Osteoblast (primary cell): ENCODE data around the gene DOC2B. TPM values are rescaled to one million over a fixed set of nuclear protein-coding genes. Genes with fewer than 3 reads are reported as not detected.

ENCODE experiments used
- DNase-seq: peaks from one replicate; pipeline ENCODE4 v3.0.0; 2011; ENCODE audit warnings: low spot score, mixed read lengths; ENCODE audit not compliant: insufficient read length; ENCODE audit errors: missing footprints
- H2AFZ ChIP-seq: 2 replicates; pipeline ENCODE4 v1.6.0; 2011; ENCODE audit warnings: mild to moderate bottlenecking, low read length
- H3K27ac ChIP-seq: 2 replicates; pipeline ENCODE4 v1.5.1; 2011; ENCODE audit warnings: mild to moderate bottlenecking, low read depth, low read length, moderate library complexity
- H3K27me3 ChIP-seq: 2 replicates; pipeline ENCODE4 v1.6.0; 2012; ENCODE audit warnings: mild to moderate bottlenecking, control low read depth, inconsistent platforms, low read length, moderate library complexity; ENCODE audit not compliant: insufficient read depth
- H3K36me3 ChIP-seq: 2 replicates; pipeline ENCODE4 v1.5.1; 2011; ENCODE audit warnings: mild to moderate bottlenecking, low read length, control low read depth, moderate library complexity; ENCODE audit not compliant: insufficient read depth
- H3K4me1 ChIP-seq: 2 replicates; pipeline ENCODE4 v1.5.1; 2011; ENCODE audit warnings: mild to moderate bottlenecking, low read length, control low read depth, moderate library complexity; ENCODE audit not compliant: insufficient read depth
- H3K4me2 ChIP-seq: 2 replicates; pipeline ENCODE4 v1.6.0; 2011; ENCODE audit warnings: mild to moderate bottlenecking, low read length; ENCODE audit not compliant: insufficient read depth
- H3K4me3 ChIP-seq: fragments of 200-600 bp; sonication (generic); 3 replicates; pipeline ENCODE4 v1.5.1; 2012; ENCODE audit warnings: mild to moderate bottlenecking, low read length, inconsistent platforms; ENCODE audit not compliant: insufficient read depth
- H3K79me2 ChIP-seq: 2 replicates; pipeline ENCODE4 v1.6.0; 2012; ENCODE audit warnings: mild to moderate bottlenecking, low read length, control low read depth, inconsistent platforms; ENCODE audit not compliant: insufficient read depth
- H3K9me3 ChIP-seq: 2 replicates; pipeline ENCODE4 v1.5.1; 2011; ENCODE audit warnings: low read depth, low read length, control low read depth
- H4K20me1 ChIP-seq: 2 replicates; pipeline ENCODE4 v1.6.0; 2012; ENCODE audit warnings: mild to moderate bottlenecking, low read length, control low read depth; ENCODE audit not compliant: insufficient read depth
- total RNA-seq: library from RNA; depleted of rRNA; stranded (reverse); fragments of >200 nt; gene quantifications from 2 replicates; pipeline ENCODE4 v1.2.3, GENCODE V29; 2012
- TF ChIP-seq, protein P1 (sequence below): IDR thresholded peaks from 2 replicates; pipeline ENCODE4 v1.5.1; 2011; ENCODE audit warnings: mild to moderate bottlenecking, low read depth, low read length, moderate library complexity; ENCODE audit errors: extremely low read depth

Gene DOC2B
- total RNA-seq, 1 donor: not detected

DNA sequence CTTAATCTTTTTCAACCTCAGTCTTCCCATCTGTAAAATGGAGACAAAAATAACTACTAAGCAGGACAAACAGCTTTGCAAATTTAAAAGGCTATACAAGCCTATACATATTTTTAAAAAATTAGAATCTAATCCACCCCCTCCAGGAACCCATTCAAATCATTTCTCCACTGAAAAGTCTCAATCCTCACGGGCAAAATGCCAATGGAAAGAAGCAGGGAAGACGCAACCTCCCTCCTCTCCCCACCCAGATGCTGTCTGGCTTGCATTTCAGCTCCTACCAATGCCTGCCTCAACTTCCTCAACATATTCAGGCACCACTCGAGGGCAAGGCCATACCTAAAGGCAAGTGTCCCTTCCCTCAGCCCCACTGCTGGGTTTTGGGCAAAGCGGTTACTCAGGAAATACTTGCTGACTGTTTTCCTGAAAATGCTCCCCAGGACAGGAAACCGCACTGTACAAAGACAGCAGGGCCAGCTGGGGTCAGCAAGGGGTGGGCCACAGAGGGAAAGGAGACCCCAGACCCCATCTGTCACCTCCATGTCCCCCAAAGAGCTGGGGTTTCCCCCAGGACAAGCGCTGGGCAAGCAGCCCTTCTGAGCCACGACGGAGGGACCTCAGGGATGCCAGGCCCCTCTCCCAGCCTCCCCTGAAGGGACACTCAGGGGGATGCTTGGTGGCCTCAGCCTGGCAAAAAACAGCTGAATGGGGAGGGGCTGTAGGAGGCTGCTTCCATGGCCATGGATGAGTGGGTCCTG, 47.7 kb upstream of the DOC2B start:
- Histone ChIP-seq H3K4me1 (no peaks in the 10 kb centered on the region), H3K4me2 (no peak overlapping the region), H4K20me1 (no peaks in the 10 kb centered on the region), H3K9me3 (no peaks in the 10 kb centered on the region), H2AFZ (no peak overlapping the region), H3K27ac (no peak overlapping the region), H3K27me3 (no peaks in the 10 kb centered on the region), H3K36me3 (no peaks in the 10 kb centered on the region), H3K4me3 (no peak overlapping the region), H3K79me2 (no peaks in the 10 kb centered on the region)
- TF ChIP-seq, protein P1, sequence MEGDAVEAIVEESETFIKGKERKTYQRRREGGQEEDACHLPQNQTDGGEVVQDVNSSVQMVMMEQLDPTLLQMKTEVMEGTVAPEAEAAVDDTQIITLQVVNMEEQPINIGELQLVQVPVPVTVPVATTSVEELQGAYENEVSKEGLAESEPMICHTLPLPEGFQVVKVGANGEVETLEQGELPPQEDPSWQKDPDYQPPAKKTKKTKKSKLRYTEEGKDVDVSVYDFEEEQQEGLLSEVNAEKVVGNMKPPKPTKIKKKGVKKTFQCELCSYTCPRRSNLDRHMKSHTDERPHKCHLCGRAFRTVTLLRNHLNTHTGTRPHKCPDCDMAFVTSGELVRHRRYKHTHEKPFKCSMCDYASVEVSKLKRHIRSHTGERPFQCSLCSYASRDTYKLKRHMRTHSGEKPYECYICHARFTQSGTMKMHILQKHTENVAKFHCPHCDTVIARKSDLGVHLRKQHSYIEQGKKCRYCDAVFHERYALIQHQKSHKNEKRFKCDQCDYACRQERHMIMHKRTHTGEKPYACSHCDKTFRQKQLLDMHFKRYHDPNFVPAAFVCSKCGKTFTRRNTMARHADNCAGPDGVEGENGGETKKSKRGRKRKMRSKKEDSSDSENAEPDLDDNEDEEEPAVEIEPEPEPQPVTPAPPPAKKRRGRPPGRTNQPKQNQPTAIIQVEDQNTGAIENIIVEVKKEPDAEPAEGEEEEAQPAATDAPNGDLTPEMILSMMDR: no peak
- no peak for DNase-seq

DNA sequence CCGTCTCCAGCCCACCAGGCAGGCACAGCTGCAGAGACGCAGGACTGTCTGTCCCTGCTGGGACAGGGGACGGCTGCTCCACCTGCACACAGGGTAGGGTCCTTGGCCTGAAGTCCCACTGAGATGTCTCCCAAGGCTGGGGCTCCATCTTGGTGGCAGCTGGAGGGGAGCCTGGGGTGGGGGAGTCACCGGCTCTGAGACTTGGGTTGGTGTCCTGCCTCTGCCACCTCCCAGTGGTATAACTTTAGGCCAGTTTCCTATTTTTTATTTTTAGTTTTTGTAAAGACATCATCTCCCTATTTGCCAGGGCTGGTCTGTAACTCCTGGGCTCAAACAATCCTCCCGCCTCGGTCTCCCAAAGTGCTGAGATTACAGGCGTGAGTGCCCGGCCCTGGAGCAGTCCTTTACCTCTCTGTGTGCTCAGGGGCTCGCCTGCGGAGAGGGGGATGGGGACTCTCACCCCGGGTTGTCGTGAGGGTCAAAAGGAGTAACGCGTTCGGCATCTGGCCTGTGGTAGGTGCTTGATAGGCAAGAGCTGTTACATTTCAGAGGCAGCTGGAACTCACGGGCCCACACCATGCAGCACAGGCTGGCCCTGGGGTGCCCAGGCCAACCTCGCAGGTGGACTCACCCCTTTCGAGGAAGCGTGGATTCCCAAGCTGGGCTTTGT, 46.6 kb upstream of the DOC2B start:
- H3K79me2 ChIP-seq: no peaks in the 10 kb centered on the region
- no peak for DNase-seq
- no peaks in the 10 kb centered on the region for H3K27me3 ChIP-seq
- no peak overlapping the region for H3K4me2 ChIP-seq
- no peak overlapping the region for H3K4me3 ChIP-seq
- H3K27ac ChIP-seq: no peak overlapping the region
- no peaks in the 10 kb centered on the region for H3K36me3 ChIP-seq
- H4K20me1 ChIP-seq: no peaks in the 10 kb centered on the region
- TF ChIP-seq, protein P1: no peak
- no peak overlapping the region for H2AFZ ChIP-seq
- no peaks in the 10 kb centered on the region for H3K4me1 ChIP-seq
- H3K9me3 ChIP-seq: no peaks in the 10 kb centered on the region

DNA sequence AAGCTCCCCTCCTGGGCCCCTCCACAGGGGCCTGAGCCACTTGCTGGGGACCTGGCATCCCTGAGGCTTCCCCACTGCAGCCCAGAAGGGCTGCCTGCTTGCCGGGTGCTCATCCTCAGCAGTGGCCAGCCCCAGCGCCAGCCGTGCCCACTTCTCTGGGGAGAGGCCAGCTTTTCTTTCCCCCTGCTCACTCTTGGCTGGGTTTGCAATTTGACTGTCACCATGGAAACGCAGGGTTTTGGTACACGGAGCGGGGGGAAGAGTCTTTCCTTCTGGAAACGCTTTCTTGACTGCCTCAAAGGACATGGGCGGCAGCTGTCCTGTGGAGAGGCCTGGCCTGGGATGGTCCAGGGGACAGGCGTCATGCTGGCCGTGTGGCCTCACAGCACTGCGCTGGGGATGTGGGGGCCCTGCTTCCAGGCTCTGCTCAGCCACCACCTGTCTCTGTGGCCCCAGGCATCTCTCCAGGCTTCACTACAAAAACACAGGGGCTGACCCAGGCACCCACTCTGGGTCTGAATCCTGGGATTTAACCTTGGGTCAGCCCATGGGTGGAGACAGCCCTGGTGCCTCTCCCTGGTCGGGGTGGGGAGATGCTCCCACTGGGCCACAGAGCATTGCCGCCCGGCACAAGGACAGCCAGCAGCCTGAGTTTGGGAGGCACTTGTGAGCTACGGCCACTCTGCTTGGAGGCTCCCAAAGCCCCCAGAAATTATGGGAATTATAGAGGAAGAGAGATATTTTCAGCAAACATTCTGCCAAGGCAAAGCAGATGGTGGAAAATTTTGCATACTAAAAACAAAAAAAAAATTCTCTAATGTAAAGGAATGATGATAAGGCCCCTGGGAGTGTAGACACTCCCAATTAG, 45.9 kb upstream of the DOC2B start:
- DNase-seq: no peak
- TF ChIP-seq, protein P1: no peak
- H3K27me3 ChIP-seq: no peaks in the 10 kb centered on the region

More for the DNA sequence above, 45.9 kb upstream of the DOC2B start:
- Histone ChIP-seq H3K9me3 (no peaks in the 10 kb centered on the region), H3K79me2 (no peaks in the 10 kb centered on the region), H3K4me2 (no peak overlapping the region), H3K4me1 (no peaks in the 10 kb centered on the region), H2AFZ (no peak overlapping the region), H3K27ac (no peak overlapping the region), H3K4me3 (no peak overlapping the region), H4K20me1 (no peaks in the 10 kb centered on the region), H3K36me3 (no peaks in the 10 kb centered on the region)
